Gastrocnemius medialis (tissue), 4 donors: ENCODE measurements around the gene GGT6. TPM values are rescaled to one million over a fixed set of nuclear protein-coding genes. Genes with fewer than 3 reads are reported as not detected.
"Not testable (repeated sequence)": the region's sequence is repeated elsewhere in the genome, so short reads cannot be mapped to it uniquely, and the experiment has no call there.

Experiments
- ATAC-seq, 2 donors: fragments of 150-250 bp; one replicate each; pipeline ENCODE4 v1.9.1; 2016
- DNase-seq, 2 donors: peaks; one replicate each; pipeline ENCODE4 v3.0.0-alpha.2; 2019
- H3K27ac ChIP-seq, 4 donors: fragments of 200-600 bp; sonication (generic); 1 replicate in 1 of 4; 2 replicates in 3 of 4; pipeline ENCODE4 v1.5.1; 2016 to 2018; ENCODE audit warnings: mild to moderate bottlenecking in 2 of 4, moderate library complexity in 1 of 4
- H3K27me3 ChIP-seq, 3 donors: fragments of 200-600 bp; sonication (generic) in 2 of 3; 1 replicate in 1 of 3; 2 replicates in 2 of 3; pipeline versions ENCODE4 v1.5.1 to v1.6.0; 2016 to 2019; ENCODE audit warnings: mild to moderate bottlenecking in 1 of 3, moderate library complexity in 1 of 3
- H3K36me3 ChIP-seq, 2 donors: fragments of 200-600 bp; sonication (generic) in 1 of 2; one replicate each; pipeline ENCODE4 v1.5.1; 2017 to 2018
- H3K4me1 ChIP-seq, 2 donors: fragments of 200-600 bp; sonication (generic) in 1 of 2; one replicate each; pipeline ENCODE4 v1.5.1; 2016 to 2017; ENCODE audit warnings: mild to moderate bottlenecking in 2 of 2
- H3K4me3 ChIP-seq, 4 donors: fragments of 200-600 bp; sonication (generic) in 3 of 4; 1 replicate in 1 of 4; 2 replicates in 3 of 4; pipeline ENCODE4 v1.5.1; 2016 to 2019; ENCODE audit warnings: mild to moderate bottlenecking in 2 of 4
- H3K9me3 ChIP-seq, 3 donors: fragments of 200-600 bp; sonication (generic) in 2 of 3; 1 replicate in 1 of 3; 2 replicates in 2 of 3; pipeline ENCODE4 v1.5.1; 2016 to 2019
- CTCF ChIP-seq, 5 experiments: fragments of 450-650 bp in 3 of 5; fragments of 200-600 bp in 2 of 5; sonication (generic) in 2 of 5; IDR thresholded peaks in 4 of 5; conservative IDR thresholded peaks in 1 of 5; 1 replicate in 4 of 5; 2 replicates in 1 of 5; pipeline ENCODE4 v1.5.1; 2016 to 2019; ENCODE audit warnings: antibody characterized with exemption in 5 of 5, mild to moderate bottlenecking in 3 of 5, moderate library complexity in 3 of 5
- POLR2A ChIP-seq, 2 donors: fragments of 450-650 bp; IDR thresholded peaks; one replicate each; pipeline ENCODE4 v1.6.1; 2017; ENCODE audit warnings: antibody characterized with exemption in 2 of 2, mild to moderate bottlenecking in 2 of 2, moderate library complexity in 2 of 2
- in situ Hi-C, 4 donors: fragments of 200-750 bp; cut with MboI; loops; one replicate each; pipeline versions ENCODE4 v1.15.0 to v1.8.0; 2017; ENCODE audit warnings: low sequenced_read_pairs in 4 of 4
- intact Hi-C: fragments of 100-400 bp; cut with DNase I; formaldehyde crosslinking; loops from one replicate; pipeline ENCODE4 v1.15.1; 2023; ENCODE audit warnings: low total_unique reads
- total RNA-seq, 4 donors: library from RNA; depleted of rRNA; stranded (reverse); fragments of >200 nt; gene quantifications; one replicate each; pipeline versions ENCODE4 v1.1.0 to v1.2.3, GENCODE V29; 2016

The GGT6 gene
- total RNA-seq, 4 donors from 2014 or later = 0.63 TPM; not detected in 3

GRCh38 chr17:4590042-4590441 is 29.7 kb upstream of the GGT6 start:
- H3K27me3 ChIP-seq, H3K9me3 ChIP-seq, ATAC-seq, in situ Hi-C loops: not testable (repeated sequence)
- Histone ChIP-seq H3K27ac (peak overlapping the region; percentile 90 to 100 (median 98)), H3K4me3 (peak overlapping the region in 2 of 4 donors; percentile 26 to 30), H3K36me3 (peaks cover 0 to 30% of the 10 kb centered on the region in 2 donors), H3K4me1 (peaks cover 66 to 73% of the 10 kb centered on the region in 2 donors)
- intact Hi-C loops = loop anchor here (2.0 kb wide), 1 partner anchor 19 kb away; no protein-coding TSS in a partner anchor
- peak in 1 of 2 donors; percentile 37 for TF ChIP-seq POLR2A (IDR thresholded peaks at IDR 0.05)
- DNase-seq = peak in 1 of 2 donors; percentile 68

GRCh38 chr17:4588898-4589625 is 28.7 kb upstream of the GGT6 start:
- Histone ChIP-seq H3K4me3 (peak overlapping the region; percentile 0 to 87 (median 46)), H3K27me3 (no peaks in the 10 kb centered on the region), H3K4me1 (peaks cover 62 to 64% of the 10 kb centered on the region in 2 donors), H3K36me3 (peaks cover 0 to 22% of the 10 kb centered on the region in 2 donors), H3K9me3 (no peaks in the 10 kb centered on the region), H3K27ac (peak overlapping the region; percentile 90 to 100 (median 98))
- no peak for TF ChIP-seq POLR2A (IDR thresholded peaks at IDR 0.05)
- no peak for TF ChIP-seq CTCF (IDR thresholded peaks at IDR 0.05 in 4 of 5, conservative IDR thresholded peaks at IDR 0.05 in 1 of 5)
- ATAC-seq = no peak
- intact Hi-C loops (no loop called here), in situ Hi-C loops (no loop called here)
- DNase-seq = no peak

GRCh38 chr17:4588391-4588790 is 28.0 kb upstream of the GGT6 start:
- H3K4me1 ChIP-seq = peaks cover 60% of the 10 kb centered on the region in 2 donors
- in situ Hi-C loops = no loop called here
- H3K27ac ChIP-seq = peak overlapping the region; percentile 90 to 100 (median 98)
- H3K36me3 ChIP-seq = peaks cover 0 to 16% of the 10 kb centered on the region in 2 donors
- H3K9me3 ChIP-seq = no peaks in the 10 kb centered on the region
- H3K27me3 ChIP-seq = no peaks in the 10 kb centered on the region
- ATAC-seq (no peak), DNase-seq (no peak)
- intact Hi-C loops = no loop called here
- TF ChIP-seq CTCF (IDR thresholded peaks at IDR 0.05 in 4 of 5, conservative IDR thresholded peaks at IDR 0.05 in 1 of 5) (no peak), POLR2A (IDR thresholded peaks at IDR 0.05) (peak; percentile 7 to 27)
- peak overlapping the region; percentile 33 to 87 (median 70) for H3K4me3 ChIP-seq

GRCh38 chr17:4587803-4588202 is 27.4 kb upstream of the GGT6 start:
- peaks cover 58 to 60% of the 10 kb centered on the region in 2 donors for H3K4me1 ChIP-seq
- ATAC-seq (no peak), DNase-seq (no peak)
- H3K27ac ChIP-seq = peak overlapping the region; percentile 90 to 100 (median 98)
- in situ Hi-C loops = no loop called here
- H3K36me3 ChIP-seq = peaks cover 0 to 10% of the 10 kb centered on the region in 2 donors
- H3K9me3 ChIP-seq = no peaks in the 10 kb centered on the region
- TF ChIP-seq POLR2A (IDR thresholded peaks at IDR 0.05) (no peak), CTCF (IDR thresholded peaks at IDR 0.05 in 4 of 5, conservative IDR thresholded peaks at IDR 0.05 in 1 of 5) (no peak)
- peak overlapping the region; percentile 33 to 87 (median 70) for H3K4me3 ChIP-seq
- H3K27me3 ChIP-seq = no peaks in the 10 kb centered on the region
- intact Hi-C loops = loop anchor here (2.0 kb wide), 1 partner anchor 13 kb away; no protein-coding TSS in a partner anchor

- H3K4me1 ChIP-seq = peaks cover 52 to 54% of the 10 kb centered on the region in 2 donors
- peak overlapping the region; percentile 63 to 87 (median 73) for H3K4me3 ChIP-seq
- in situ Hi-C loops (no loop called here), intact Hi-C loops (loop anchor here (2.0 kb wide), 1 partner anchor 14 kb away; no protein-coding TSS in a partner anchor)
- peaks cover 0 to 4% of the 10 kb centered on the region in 2 donors for H3K36me3 ChIP-seq
- ATAC-seq = peak; percentile 1 to 6
- H3K9me3 ChIP-seq = no peaks in the 10 kb centered on the region
- no peaks in the 10 kb centered on the region for H3K27me3 ChIP-seq
- H3K27ac ChIP-seq = peak overlapping the region; percentile 90 to 100 (median 98)
- TF ChIP-seq CTCF (IDR thresholded peaks at IDR 0.05 in 4 of 5, conservative IDR thresholded peaks at IDR 0.05 in 1 of 5) = no peak
- TF ChIP-seq POLR2A (IDR thresholded peaks at IDR 0.05) = peak; percentile 52 to 78
- peak in 1 of 2 donors; percentile 66 for DNase-seq
Observed at GRCh38 chr17:4587195-4587594, 26.8 kb upstream of the GGT6 start.
